Thyroid gland (tissue), 4 donors: ENCODE measurements around the gene ESRRA. TPM values are rescaled to one million over a fixed set of nuclear protein-coding genes. Genes with fewer than 3 reads are reported as not detected.
A peak's percentile ranks its signal among the peaks of the same experiment; 100 is the strongest.

Experiments used
- DNase-seq, 2 donors: peaks; one replicate each; pipeline ENCODE4 v3.0.0-alpha.2; 2019
- H3K27ac ChIP-seq, 3 donors: fragments of 200-600 bp; sonication (generic); 1 replicate in 2 of 3; 2 replicates in 1 of 3; pipeline ENCODE4 v1.5.1; 2016 to 2019; ENCODE audit warnings: mild to moderate bottlenecking in 1 of 3, moderate library complexity in 1 of 3
- H3K27me3 ChIP-seq: fragments of 200-600 bp; sonication (generic); one replicate; pipeline ENCODE4 v1.5.1; 2019
- H3K36me3 ChIP-seq, 2 donors: fragments of 200-600 bp; sonication (generic); one replicate each; pipeline ENCODE4 v1.5.1; 2016 to 2019
- H3K4me1 ChIP-seq, 2 donors: fragments of 200-600 bp; sonication (generic); one replicate each; pipeline ENCODE4 v1.5.1; 2017 to 2019
- H3K4me3 ChIP-seq, 3 donors: fragments of 200-600 bp; sonication (generic); replicated peaks in 1 of 3; 1 replicate in 2 of 3; 2 replicates in 1 of 3; pipeline ENCODE4 v1.5.1; 2016; ENCODE audit warnings: mild to moderate bottlenecking in 1 of 3
- H3K9me3 ChIP-seq: fragments of 200-600 bp; sonication (generic); one replicate; pipeline ENCODE4 v1.5.1; 2017
- POLR2A ChIP-seq, 2 donors: fragments of 450-650 bp; IDR thresholded peaks; one replicate each; pipeline ENCODE4 v1.6.1; 2017; ENCODE audit warnings: antibody characterized with exemption in 2 of 2, mild to moderate bottlenecking in 2 of 2, moderate library complexity in 1 of 2
- WGBS, 2 donors: methylation state at CpG; one replicate each; pipeline ENCODE4 v1.1.5; 2017; 5-methylcytosine and 5-hydroxymethylcytosine counted together
- intact Hi-C: fragments of 100-400 bp; cut with DNase I; formaldehyde crosslinking; loops from one replicate; pipeline ENCODE4 v1.15.1; 2023
- total RNA-seq, 4 donors: library from RNA; depleted of rRNA; stranded (reverse); fragments of >200 nt; gene quantifications; one replicate each; pipeline ENCODE4 v1.2.3, GENCODE V29; 2016
- TF ChIP-seq, protein P1 (sequence below), 6 experiments: fragments of 200-600 bp in 3 of 6; fragments of 450-650 bp in 3 of 6; sonication (generic) in 3 of 6; IDR thresholded peaks; one replicate each; pipeline ENCODE4 v1.5.1; 2016 to 2019; ENCODE audit warnings: antibody characterized with exemption in 6 of 6, mild to moderate bottlenecking in 2 of 6, inconsistent platforms in 1 of 6, moderate library complexity in 1 of 6

Gene ESRRA
- total RNA-seq, 4 donors from 2014 or later: 42.8 to 71.6 (median 58.3) TPM

DNA sequence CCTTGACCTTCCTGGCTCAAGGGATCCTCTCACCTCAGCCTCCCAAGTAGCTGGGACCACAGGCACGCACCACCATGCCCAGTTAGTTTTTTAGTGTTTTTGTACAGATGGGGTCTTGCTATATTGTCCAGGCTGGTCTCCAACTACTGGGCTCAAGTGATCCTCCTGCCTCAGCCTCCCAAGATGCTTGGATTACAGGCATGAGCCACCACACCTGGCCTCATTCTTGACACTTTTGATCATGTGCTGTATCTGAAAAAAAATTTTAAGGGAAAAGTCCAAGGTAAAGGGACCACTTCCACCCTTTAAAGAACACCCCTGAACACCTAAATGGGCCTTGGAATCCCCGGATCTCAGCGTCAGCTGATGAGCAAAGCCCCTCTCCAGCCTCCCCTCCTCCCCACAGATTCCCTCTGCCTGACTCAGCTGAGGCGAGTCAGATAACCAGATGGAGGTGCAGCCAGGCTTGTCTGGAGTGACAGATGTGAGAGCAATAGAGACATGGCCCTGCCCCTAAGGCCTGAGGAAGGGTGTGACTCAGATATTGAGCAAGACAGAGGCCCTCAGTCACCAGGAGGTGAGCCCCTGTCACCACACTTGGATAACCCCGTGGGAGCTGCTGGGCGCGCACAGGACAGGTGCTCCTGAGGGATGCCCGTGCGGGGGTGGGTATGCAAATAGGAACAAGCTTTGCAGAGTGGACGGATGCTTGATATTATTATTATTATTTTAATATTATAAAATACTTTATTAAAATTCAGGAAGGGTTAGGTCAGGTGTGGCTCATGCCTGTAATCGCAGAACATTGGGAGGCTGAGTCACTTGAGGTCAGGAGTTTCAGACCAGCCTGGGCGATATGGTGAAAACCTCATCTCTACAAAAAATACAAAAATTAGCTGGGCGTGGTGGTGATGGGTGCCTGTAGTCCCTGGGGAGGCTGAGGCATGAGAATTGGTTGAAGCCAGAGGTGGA lies 29.7 kb downstream of the ESRRA start:
- intact Hi-C loops: no loop called here

DNA sequence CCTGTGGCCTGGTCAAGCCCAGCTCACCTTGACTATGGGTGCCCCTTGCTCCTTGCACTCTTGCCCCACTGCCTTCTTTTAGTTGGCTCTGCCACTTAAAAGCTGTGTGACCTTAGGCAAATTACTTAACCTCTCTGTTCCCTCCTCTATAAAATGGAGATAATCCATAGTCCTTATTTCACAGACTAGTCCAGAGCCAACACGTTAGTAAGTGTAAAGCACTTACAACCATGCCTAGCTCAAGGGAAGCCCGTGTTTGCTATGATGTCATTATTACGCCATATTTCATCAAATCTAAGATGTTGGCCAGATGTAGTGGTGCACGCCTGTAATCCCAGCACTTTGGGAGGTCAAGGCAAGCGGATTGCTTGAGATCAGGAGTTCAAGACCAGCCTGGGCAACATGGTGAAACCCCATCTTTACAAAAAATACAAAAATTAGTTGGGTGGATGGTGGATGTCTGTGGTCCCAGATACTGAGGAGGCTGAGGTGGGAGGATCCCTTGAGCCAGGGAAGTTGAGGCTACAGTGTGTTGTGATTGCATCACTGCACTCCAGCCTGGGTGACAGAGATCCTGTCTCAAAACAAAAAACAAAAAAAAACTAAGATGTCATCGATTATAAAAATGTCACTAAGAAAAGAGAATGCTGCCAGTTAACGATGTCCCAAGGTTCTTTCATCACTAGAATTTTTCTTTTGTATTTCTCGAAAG lies 32.4 kb downstream of the ESRRA start:
- H3K4me3 ChIP-seq: no peak overlapping the region
- H3K4me1 ChIP-seq: peaks cover 5 to 18% of the 10 kb centered on the region in 2 donors
- H3K27me3 ChIP-seq: no peaks in the 10 kb centered on the region
- 77 to 79% methylated on average over 8 of the region's 8 CpGs for WGBS, 2 donors
- H3K9me3 ChIP-seq: no peaks in the 10 kb centered on the region
- H3K36me3 ChIP-seq: no peaks in the 10 kb centered on the region
- intact Hi-C loops: no loop called here
- H3K27ac ChIP-seq: no peak overlapping the region
- DNase-seq: no peak
- TF ChIP-seq, protein P1, sequence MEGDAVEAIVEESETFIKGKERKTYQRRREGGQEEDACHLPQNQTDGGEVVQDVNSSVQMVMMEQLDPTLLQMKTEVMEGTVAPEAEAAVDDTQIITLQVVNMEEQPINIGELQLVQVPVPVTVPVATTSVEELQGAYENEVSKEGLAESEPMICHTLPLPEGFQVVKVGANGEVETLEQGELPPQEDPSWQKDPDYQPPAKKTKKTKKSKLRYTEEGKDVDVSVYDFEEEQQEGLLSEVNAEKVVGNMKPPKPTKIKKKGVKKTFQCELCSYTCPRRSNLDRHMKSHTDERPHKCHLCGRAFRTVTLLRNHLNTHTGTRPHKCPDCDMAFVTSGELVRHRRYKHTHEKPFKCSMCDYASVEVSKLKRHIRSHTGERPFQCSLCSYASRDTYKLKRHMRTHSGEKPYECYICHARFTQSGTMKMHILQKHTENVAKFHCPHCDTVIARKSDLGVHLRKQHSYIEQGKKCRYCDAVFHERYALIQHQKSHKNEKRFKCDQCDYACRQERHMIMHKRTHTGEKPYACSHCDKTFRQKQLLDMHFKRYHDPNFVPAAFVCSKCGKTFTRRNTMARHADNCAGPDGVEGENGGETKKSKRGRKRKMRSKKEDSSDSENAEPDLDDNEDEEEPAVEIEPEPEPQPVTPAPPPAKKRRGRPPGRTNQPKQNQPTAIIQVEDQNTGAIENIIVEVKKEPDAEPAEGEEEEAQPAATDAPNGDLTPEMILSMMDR (IDR thresholded peaks at IDR 0.05): no peak
- no peak for TF ChIP-seq POLR2A (IDR thresholded peaks at IDR 0.05)

More for the DNA sequence above, 29.7 kb downstream of the ESRRA start:
- no peak overlapping the region for H3K4me3 ChIP-seq
- DNase-seq: peak; percentile 92 to 94
- no peaks in the 10 kb centered on the region for H3K27me3 ChIP-seq
- H3K4me1 ChIP-seq: peaks cover 17 to 27% of the 10 kb centered on the region in 2 donors
- TF ChIP-seq POLR2A (IDR thresholded peaks at IDR 0.05): no peak
- TF ChIP-seq, protein P1 (IDR thresholded peaks at IDR 0.05): no peak
- no peaks in the 10 kb centered on the region for H3K9me3 ChIP-seq
- WGBS, 2 donors: 48 to 56% methylated on average over 13 of the region's 13 CpGs
- H3K27ac ChIP-seq: peak overlapping the region in 2 of 3 donors; percentile 38 to 44
- no peaks in the 10 kb centered on the region for H3K36me3 ChIP-seq

DNA sequence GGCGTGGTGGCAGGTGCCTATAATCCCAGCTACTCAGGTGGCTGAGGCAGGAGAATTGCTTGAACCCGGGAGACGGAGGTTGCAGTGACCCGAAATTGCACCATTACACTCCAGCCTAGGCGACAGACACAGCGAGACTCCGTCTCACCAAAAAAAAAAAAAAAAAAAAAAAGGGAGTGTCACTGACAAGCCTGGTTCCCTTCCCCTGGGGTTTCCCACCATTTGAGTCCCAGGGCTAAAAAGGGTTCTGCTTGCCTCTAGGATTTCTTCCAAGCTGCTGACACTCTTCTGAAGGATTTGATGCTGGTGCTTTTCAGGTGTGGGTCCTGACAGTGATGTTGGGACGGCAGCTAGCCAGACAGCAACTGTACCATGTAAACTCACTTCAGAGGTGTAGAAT lies 33.4 kb downstream of the ESRRA start:
- Histone ChIP-seq H3K4me3 (no peak overlapping the region), H3K9me3 (no peaks in the 10 kb centered on the region), H3K27me3 (no peaks in the 10 kb centered on the region), H3K36me3 (no peaks in the 10 kb centered on the region), H3K27ac (peak overlapping the region in 1 of 3 donors; percentile 30), H3K4me1 (peaks cover 5 to 24% of the 10 kb centered on the region in 2 donors)
- 65 to 84% methylated on average over 8 of the region's 8 CpGs for WGBS, 2 donors
- DNase-seq: no peak
- intact Hi-C loops: no loop called here
- TF ChIP-seq, protein P1 (IDR thresholded peaks at IDR 0.05): no peak
- TF ChIP-seq POLR2A (IDR thresholded peaks at IDR 0.05): no peak

DNA sequence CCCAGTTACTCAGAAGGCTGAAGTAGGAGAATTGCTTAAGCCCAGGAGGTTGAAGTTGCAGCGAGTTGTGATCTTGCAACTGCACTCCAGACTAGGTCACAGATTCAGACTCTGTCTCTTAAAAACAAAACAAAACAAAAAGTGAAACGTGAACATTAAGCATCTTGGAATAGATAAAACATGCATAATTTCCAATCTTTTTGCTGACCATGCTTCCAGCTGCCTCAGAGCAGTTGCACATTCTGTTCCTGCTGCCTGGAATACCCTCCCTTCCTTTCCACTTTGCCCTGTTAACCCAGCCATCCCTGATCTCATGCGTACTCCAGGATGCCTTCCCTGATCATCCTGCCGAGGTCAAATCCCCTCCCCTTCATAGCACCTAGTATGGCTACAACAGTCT lies 34.0 kb downstream of the ESRRA start:
- DNase-seq: no peak
- TF ChIP-seq POLR2A (IDR thresholded peaks at IDR 0.05): no peak
- TF ChIP-seq, protein P1 (IDR thresholded peaks at IDR 0.05): no peak
- Histone ChIP-seq H3K9me3 (no peaks in the 10 kb centered on the region), H3K27me3 (no peaks in the 10 kb centered on the region), H3K27ac (no peak overlapping the region), H3K4me1 (peaks cover 5 to 24% of the 10 kb centered on the region in 2 donors), H3K36me3 (no peaks in the 10 kb centered on the region), H3K4me3 (no peak overlapping the region)
- intact Hi-C loops: no loop called here
- 71 to 83% methylated on average over 4 of the region's 4 CpGs for WGBS, 2 donors
